HG02571 (cell line): ENCODE data around the gene FXYD3.
"Not testable (repeated sequence)": the region's sequence is repeated elsewhere in the genome, so short reads cannot be mapped to it uniquely, and the experiment has no call there.

Source experiments
- ATAC-seq: cut with Tn5 transposase; IDR thresholded peaks from one replicate; pipeline ENCODE4 v1.9.1; 2021; ENCODE audit warnings: mild to moderate bottlenecking, moderate library complexity; ENCODE audit not compliant: unreplicated experiment

FXYD3 gene

GRCh38 chr19:35140962-35141836 is 25.6 kb downstream of the FXYD3 start:
- no peak for ATAC-seq

- ATAC-seq, result no peak
Observed at GRCh38 chr19:35141837-35142605, 26.4 kb downstream of the FXYD3 start.

GRCh38 chr19:35142606-35143230 is 27.1 kb downstream of the FXYD3 start:
- no peak for ATAC-seq

- ATAC-seq, result no peak
Observed at GRCh38 chr19:35143231-35143715, 27.6 kb downstream of the FXYD3 start, which contains the start of gene FXYD7. Gene FXYD7, plus strand, starts transcription at chr19:35143255. Its CDS starts 79 bp downstream, at chr19:35143334.

- ATAC-seq, result no peak
Observed at GRCh38 chr19:35143818-35144217, 28.2 kb downstream of the FXYD3 start.

- ATAC-seq, result no peak
Observed at GRCh38 chr19:35144259-35144599, 28.6 kb downstream of the FXYD3 start.

- ATAC-seq, result no peak
Observed at GRCh38 chr19:35144600-35145436, 29.2 kb downstream of the FXYD3 start.

- no peak for ATAC-seq
Observed at GRCh38 chr19:35146746-35147459, 31.3 kb downstream of the FXYD3 start.

GRCh38 chr19:35149463-35149862 is 33.8 kb downstream of the FXYD3 start:
- no peak for ATAC-seq

GRCh38 chr19:35150445-35150844 is 34.8 kb downstream of the FXYD3 start:
- no peak for ATAC-seq

GRCh38 chr19:35151273-35152065 is 35.8 kb downstream of the FXYD3 start:
- ATAC-seq, result no peak

GRCh38 chr19:35153129-35153522 is 37.5 kb downstream of the FXYD3 start:
- ATAC-seq, result not testable (repeated sequence)

- ATAC-seq, result no peak
Observed at GRCh38 chr19:35153701-35154524, 38.3 kb downstream of the FXYD3 start.

GRCh38 chr19:35154525-35155406 is 39.1 kb downstream of the FXYD3 start, which contains the start of gene FXYD5:
Gene FXYD5, plus strand, starts transcription at chr19:35154735. Its CDS starts 816 bp downstream, at chr19:35155551.
- ATAC-seq, result no peak

GRCh38 chr19:35155441-35155840 is 39.8 kb downstream of the FXYD3 start:
- ATAC-seq, result no peak

- ATAC-seq, result no peak
Observed at GRCh38 chr19:35155981-35156672, 40.5 kb downstream of the FXYD3 start.

GRCh38 chr19:35156673-35157014 is 41.0 kb downstream of the FXYD3 start:
- ATAC-seq, result no peak
